D721Med (cell line): ENCODE data around the gene CEP128.

Experiments
- DNase-seq: peaks from one replicate; pipeline ENCODE4 v3.0.0; 2011; ENCODE audit warnings: low spot score; ENCODE audit not compliant: insufficient read length
- FAIRE-seq: peaks from 2 replicates; lab custom pipeline; 2011; peaks lifted over from hg19 to GRCh38; lab: Jason Lieb, UNC
- TF ChIP-seq, protein P1 (sequence below): IDR thresholded peaks from 2 replicates; pipeline ENCODE4 v1.5.1; 2012; ENCODE audit warnings: mild to moderate bottlenecking, control low read depth; ENCODE audit not compliant: insufficient read depth; ENCODE audit errors: missing control alignments

CEP128 gene

GRCh38 chr14:80491650-80492049 lies 449.9 kb downstream of the CEP128 start:
- no peak for DNase-seq
- TF ChIP-seq, protein P1, sequence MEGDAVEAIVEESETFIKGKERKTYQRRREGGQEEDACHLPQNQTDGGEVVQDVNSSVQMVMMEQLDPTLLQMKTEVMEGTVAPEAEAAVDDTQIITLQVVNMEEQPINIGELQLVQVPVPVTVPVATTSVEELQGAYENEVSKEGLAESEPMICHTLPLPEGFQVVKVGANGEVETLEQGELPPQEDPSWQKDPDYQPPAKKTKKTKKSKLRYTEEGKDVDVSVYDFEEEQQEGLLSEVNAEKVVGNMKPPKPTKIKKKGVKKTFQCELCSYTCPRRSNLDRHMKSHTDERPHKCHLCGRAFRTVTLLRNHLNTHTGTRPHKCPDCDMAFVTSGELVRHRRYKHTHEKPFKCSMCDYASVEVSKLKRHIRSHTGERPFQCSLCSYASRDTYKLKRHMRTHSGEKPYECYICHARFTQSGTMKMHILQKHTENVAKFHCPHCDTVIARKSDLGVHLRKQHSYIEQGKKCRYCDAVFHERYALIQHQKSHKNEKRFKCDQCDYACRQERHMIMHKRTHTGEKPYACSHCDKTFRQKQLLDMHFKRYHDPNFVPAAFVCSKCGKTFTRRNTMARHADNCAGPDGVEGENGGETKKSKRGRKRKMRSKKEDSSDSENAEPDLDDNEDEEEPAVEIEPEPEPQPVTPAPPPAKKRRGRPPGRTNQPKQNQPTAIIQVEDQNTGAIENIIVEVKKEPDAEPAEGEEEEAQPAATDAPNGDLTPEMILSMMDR, result no peak
- FAIRE-seq, result no peak

DNA sequence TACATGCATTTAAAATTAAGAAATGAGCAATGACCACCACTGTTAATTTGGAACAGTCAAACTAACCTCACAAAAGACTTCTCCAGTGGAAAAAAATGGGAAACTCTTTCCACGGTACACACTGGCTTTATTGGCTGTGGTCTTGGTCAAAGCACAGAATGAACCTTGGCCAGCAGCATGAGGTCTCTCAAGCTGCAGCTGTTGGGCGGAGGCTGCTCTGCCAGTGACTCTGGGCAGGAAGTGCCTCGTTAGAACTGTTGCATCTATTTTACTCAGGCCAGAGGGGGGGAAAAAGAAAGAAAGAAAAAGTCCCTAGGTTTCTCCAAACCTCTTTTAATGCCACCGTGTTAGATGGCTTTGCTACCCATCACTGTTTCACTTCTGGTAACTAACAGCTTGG lies 450.4 kb downstream of the CEP128 start:
- TF ChIP-seq, protein P1, result no peak
- FAIRE-seq (no peak), DNase-seq (no peak)

DNA sequence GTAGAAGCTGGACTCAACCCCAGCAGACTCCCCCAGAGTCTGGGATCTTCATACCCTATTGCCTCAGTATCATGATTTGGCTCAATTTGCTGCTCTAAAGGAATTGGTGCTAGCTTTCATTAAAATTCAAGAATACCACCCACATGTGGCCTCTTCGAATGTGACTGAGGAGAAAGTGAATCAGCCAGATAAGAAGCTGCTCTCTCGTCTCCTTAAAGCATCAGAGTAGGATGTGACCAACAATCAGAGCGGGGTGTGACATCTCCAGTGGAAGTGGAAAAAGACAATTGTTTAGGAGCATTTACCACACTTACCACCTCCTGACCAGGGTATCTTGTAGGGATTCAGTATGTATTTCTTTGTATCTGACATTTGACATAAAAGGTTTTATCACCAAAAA lies 452.0 kb downstream of the CEP128 start:
- no peak for FAIRE-seq
- DNase-seq, result no peak
- TF ChIP-seq, protein P1, result no peak

GRCh38 chr14:80485764-80486163 lies 455.8 kb downstream of the CEP128 start:
- FAIRE-seq, result peak; percentile 21
- TF ChIP-seq, protein P1, result no peak
- DNase-seq, result no peak

- DNase-seq, result no peak
- no peak for FAIRE-seq
- TF ChIP-seq, protein P1, result no peak
These were observed 458.2 kb downstream of the CEP128 start for GRCh38 chr14:80483331-80483730.

DNA sequence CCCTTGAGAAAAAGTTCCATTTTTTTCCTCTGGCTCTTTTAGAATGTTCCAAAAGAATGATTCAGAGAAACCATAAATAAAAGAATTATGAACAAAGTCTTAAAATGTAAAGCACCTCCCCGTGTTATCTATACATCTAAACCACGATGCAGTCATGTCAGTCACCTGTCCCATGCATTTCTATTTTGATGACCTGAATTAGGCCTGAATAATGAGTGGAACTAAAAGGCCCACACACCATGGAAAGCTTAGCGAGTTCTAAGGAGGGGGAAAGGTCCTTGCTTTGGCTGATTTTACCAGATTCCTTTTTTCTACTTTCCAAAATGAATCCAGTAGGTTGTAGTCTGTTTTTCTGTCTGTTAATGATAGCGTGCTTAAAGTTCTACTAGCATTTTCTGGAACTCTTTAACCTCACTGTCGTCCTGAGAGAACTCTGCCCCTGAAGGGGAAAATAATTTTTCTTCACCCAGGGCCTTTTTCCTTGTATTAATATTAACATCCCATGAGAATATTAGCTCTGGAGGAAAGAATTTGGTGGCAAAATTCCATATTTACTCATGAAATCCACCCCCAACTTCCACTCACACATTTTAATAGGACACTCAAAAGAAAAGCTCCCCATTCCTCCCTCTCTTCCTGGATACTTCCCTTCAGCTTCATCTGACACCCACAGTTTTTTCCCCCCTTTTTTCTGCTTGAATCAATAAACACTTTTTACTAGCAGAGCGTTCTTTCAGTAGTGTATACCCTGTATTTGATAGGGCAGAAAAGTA lies 464.0 kb downstream of the CEP128 start:
- TF ChIP-seq, protein P1, result no peak
- DNase-seq, result no peak
- FAIRE-seq, result no peak

DNA sequence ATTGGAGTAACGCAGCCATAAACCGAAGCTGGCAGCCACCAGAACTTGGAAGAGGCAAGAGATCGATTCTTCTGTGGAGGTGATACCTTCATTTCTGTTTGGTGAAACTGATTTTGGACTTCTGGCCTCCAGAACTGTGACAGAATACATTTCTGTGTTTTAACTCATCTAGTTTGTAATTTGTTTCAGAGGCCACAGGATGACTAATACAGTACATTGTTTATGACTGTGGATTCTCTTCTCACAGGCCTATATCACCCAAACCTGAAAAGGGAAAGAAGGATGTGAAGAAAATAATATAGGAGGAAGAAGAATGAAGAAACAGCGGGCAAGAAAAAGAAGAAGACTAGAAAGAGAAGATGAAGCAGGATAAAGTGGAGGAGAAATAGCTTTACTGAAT lies 466.5 kb downstream of the CEP128 start:
- TF ChIP-seq, protein P1, result no peak
- FAIRE-seq (no peak), DNase-seq (no peak)
